Nucleus accumbens (tissue), 56 donors: Measurements from ENCODE around the gene NOC2L.

ENCODE experiments used
- DNase-seq, 56 donors: peaks; one replicate each; lab custom pipeline; 2025; lab: John Stamatoyannopoulos, UW

NOC2L gene

DNA sequence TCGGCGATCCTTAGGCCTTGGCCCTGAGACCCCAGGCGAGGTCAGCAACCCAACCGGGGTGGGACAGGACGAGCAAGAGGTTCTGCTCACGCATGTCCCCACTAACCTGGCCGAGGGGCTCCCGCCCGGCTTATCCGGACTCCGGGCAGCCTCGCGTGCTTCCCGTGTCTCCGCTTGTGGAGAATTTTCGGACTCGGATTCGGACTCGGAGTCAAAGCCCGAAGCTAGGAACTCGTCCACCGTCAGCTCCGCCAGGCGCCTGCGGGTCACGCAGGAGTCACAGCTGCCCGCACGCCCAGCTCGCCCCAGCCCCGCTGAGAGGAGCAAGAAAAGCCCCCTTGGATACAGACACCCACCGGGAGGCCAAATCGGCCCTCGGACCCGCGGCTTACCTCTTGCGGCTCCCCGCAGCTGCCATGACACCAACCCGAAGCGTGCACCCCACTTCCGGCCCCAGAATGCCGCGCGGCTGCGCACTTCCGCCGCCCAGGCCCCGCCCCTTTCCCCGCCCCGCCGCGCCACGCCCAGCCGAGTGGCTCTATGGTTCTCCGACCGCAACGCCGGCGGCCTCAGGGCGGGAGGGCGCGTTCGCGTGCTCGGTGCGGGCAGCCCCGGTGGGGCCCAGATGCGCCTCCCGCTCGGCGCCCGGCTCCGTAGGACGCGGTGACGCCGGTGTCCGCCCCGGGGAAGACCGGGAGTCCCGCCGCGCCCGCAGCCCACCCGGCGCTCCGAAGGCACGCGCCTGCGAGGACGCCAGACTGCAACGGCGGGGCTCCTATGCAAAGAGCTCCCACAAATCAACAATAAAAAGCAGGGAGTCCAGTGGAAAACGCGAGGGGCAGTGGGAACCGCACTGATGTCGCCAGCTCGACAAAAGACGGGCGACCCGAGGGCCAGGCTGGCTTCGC lies at the start of gene NOC2L:
Gene NOC2L (minus strand): TSS at position 434 of the 908 bp plus-strand sequence. CDS start 16 bp downstream, at position 418.
- peak; percentile 28 to 95 (median 88) for DNase-seq

DNA sequence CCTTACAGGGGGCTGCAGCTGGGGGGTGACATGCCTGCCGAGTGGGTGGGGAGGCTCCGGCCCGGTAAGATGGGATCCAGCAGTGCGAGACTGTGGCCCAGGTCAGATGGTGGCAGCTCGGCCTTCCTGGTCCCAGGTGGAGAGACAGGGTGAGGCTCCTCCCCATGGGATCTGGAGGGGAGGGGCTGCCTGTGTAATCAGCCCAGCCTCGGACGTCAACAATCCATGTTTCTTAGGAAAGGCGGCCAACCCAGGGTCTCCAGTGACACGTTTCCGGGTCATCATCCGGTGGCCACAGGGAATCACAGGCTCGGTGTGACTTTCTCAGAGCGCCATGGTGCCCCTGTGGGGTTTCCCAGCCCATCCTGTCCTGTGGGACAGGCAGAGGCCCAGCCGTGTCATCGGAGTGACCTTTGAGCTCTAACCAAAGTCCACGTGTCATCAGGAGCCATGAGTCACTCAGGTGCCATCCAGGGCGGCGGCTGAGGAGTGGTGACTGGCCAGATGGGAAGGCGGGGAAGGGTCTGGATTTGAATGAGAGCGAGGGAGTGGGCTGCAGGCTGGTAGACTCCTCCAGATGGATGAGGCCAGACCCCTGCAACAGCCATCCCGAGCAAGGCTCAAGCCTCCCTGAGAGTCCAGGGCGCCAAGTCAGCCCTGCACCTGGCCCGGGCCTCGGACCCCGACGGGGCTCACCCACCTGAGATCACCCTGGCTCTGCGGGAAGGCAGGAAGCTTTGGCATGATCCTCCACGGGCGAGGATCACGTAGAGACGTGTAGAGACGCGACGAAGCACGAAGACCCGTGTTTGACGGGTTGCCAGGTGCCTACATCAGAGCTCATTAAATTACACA lies 47.5 kb upstream of the NOC2L start:
- no peak for DNase-seq

DNA sequence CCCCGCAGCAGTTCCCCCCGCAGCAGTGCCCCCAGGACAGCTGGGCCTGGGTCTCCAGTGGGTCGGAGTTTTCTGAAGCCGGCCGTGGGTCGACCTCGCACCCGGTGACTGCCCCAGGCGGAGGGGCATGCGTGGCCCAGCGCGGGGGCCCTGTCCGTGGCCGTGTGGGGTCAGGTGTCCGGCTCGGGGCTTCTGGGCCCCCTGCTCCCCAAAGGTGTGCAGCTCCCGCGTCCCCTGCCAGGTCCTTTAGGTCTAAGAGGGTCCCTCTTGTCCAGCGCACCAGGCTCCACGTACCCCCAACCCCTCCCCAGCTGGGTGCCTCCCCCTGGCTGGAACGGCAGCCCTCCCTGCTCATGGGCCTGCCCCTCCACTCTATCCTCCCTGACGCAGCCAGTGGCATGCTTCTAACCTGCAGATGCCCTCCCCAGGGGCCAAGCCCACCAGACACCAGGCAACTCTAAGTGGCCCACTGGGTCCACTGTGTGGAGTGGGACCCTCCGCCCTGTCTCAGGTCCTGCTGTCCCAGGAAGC lies 46.8 kb upstream of the NOC2L start:
- DNase-seq, result no peak

GRCh38 chr1:1004780-1005697 lies 46.0 kb upstream of the NOC2L start:
- DNase-seq, result no peak

DNA sequence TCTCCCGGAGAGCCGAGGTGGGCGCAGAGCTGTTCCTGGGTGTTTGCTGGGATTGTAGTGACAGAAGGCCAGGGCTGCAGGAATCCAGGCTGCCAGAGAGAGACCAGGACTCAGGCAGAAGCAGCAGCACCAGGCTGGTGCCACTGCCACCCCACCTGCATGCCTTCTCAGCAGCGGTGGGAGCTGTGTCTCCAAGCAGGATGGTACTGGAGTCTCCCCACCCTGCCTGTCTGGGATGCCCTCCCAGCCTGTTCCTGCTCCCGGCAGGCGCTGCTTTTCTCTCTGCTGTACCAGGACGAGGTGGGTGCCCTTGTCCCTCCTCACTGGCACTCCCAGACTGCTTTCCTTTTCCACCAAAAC lies 45.3 kb upstream of the NOC2L start:
- DNase-seq, result no peak

DNA sequence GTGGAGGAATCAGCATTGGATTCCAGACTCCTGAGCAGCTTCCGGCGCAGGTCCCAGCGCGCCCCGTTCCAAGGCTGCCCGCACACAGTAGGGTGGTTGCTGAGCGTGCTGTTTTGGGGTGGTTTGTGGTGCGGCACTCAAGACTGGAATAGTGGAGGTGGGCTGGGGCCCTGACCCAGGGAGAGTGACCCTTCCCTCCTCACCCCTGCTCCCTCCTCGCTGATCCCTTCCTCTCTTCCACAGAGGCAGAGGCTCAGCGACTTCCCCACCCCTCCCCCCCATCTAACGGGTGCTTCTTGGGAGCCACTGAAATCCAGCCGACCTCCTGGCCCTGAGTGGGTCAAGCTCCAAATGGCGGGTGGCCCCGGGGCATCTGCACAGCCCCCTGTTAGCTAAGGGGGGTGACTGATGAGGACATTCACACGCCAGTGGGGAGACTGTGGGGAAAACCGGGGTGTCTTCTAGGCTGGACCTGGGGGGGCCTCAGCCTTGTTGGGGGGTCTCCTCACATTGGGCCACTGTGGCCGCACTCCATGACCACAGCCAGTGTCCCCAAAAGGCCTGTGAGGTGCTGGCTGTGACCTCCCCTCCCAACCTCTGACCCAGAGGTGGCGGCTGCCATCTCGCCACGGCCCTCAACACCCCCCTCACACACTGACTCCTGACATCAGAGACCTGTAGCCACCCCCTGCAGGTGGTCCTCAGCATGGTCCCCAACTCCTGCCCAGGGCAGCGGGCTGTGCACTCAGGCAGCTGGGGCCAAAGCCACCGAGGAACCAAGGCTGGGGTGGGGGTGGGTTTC lies 44.8 kb upstream of the NOC2L start:
- DNase-seq, result no peak

DNA sequence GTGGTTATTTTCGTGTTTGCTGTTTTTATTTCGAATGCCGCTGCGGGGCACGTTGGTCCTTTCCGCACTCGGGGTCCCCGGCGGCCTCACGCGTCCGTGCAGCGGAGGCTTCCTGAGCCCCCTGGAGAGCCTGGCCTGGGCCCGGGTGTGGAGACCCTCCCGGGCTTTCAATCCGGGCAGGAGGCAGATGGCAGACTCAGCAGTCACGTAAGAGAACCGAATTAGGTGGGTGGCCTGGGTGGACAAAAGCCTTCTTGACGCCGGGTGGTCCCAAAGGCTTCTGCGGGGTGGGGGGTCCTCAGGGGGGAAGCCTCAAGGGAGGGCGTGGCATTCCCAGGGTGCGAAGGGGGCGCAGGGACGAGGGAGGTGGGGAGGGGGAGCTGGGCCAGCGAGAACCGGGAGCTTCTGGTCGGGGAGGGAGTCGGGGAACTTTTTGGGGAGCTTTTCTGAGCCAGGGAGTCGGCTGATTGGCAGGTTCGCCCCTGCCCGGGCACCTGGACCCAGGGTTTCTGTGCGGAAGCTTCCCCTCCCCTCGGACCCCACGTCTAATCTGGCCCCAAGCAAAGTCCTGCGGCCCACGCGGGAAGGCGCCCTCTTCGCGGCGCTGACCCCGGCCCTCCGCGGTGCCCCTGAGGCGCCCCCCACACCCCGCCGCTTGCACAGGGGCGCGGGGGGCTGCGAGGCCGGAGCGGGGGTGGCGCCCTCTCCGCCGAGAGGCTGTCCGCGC lies 42.2 kb upstream of the NOC2L start:
- DNase-seq, result peak in 1 of 56 donors; percentile 41

GRCh38 chr1:1000357-1001056 lies 41.5 kb upstream of the NOC2L start:
- peak in 38 of 56 donors; percentile 27 to 86 (median 60) for DNase-seq

GRCh38 chr1:999725-1000356 lies 40.8 kb upstream of the NOC2L start, which contains the start of gene HES4:
Gene HES4 (minus strand): TSS chr1:1000097. CDS start chr1:999973, 124 bp downstream.
- DNase-seq, result peak in 50 of 56 donors; percentile 12 to 91 (median 70)

DNA sequence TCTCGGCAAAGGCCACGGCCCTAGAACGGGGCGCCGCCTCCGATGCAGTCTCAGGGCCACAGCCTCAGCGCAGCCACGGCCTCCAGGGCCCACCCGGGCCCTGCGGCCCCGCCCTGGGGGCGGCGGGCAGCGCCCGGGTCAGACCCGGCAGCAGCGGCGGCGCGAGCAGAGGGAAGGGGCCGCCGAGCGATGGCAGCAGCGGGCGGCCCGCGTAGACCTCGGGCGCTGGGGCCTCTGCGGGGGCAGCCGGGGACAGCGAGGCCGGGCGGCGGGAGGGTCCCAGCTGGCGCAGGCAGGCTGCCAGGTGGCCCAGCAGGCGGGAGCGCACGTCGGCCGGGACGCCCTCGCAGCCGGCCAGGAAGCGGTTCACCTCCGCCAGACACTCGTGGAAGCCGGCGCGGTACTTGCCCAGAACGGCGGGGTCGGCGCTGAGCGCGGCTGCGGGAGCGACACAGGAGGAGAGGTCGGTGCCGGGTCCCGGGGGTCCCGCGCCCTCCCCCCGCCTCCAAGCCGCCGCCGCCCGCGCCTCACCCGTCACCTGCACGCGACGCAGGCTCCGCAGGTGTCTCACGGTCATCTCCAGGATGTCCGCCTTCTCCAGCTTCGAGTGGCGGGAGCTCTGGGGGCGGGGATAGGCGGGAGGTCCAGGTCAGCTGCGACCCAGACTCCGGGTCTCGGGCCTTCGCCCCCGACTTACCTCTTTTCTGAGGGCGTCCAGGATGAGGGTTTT lies 40.1 kb upstream of the NOC2L start:
- DNase-seq, result peak in 2 of 56 donors; percentile 35 to 70

GRCh38 chr1:998745-998994 lies 39.6 kb upstream of the NOC2L start:
- DNase-seq, result peak in 8 of 56 donors; percentile 17 to 71 (median 32)

- DNase-seq, result peak in 2 of 56 donors; percentile 18 to 25
Measured at GRCh38 chr1:997993-998744, 39.1 kb upstream of the NOC2L start.

- DNase-seq, result no peak
Measured at GRCh38 chr1:997713-997992, 38.6 kb upstream of the NOC2L start.

GRCh38 chr1:996851-997712 lies 38.0 kb upstream of the NOC2L start:
- DNase-seq, result no peak
